Left ventricle myocardium inferior (tissue), 1 donor: ENCODE results near the gene PROZ. TPM values are rescaled to one million over a fixed set of nuclear protein-coding genes. Genes with fewer than 3 reads are reported as not detected.

ENCODE experiments used
- DNase-seq: peaks from one replicate; pipeline ENCODE4 v3.0.0-alpha.2; 2020
- H3K27ac ChIP-seq: fragments of 200-600 bp; replicated peaks from 2 replicates; pipeline ENCODE4 v1.8.0; 2021
- H3K27me3 ChIP-seq: fragments of 200-600 bp; 2 replicates; pipeline ENCODE4 v1.8.0; 2021; ENCODE audit warnings: low read depth
- H3K36me3 ChIP-seq: fragments of 200-600 bp; 2 replicates; pipeline ENCODE4 v1.8.0; 2021
- H3K4me1 ChIP-seq: fragments of 200-600 bp; 2 replicates; pipeline ENCODE4 v1.8.0; 2021
- H3K4me3 ChIP-seq: fragments of 200-600 bp; 2 replicates; pipeline ENCODE4 v1.8.0; 2021; ENCODE audit warnings: mild to moderate bottlenecking, moderate library complexity
- H3K9me3 ChIP-seq: fragments of 200-600 bp; replicated peaks from 2 replicates; pipeline ENCODE4 v1.8.0; 2021
- intact Hi-C: fragments of 100-400 bp; cut with micrococcal nuclease; formaldehyde crosslinking; loops from one replicate; pipeline ENCODE4 v1.11.0; 2022
- total RNA-seq: library from RNA; stranded (reverse); fragmentation: NEBNext Ultra II Directional; extraction: Animal tissue kit (Norgen Biotek cat#: 25700); gene quantifications from one replicate; pipeline ENCODE4 v1.2.1, GENCODE V29; 2021
- TF ChIP-seq, protein P1 (sequence below): fragments of 200-600 bp; IDR thresholded peaks from 2 replicates; pipeline ENCODE4 v1.8.0; 2021; ENCODE audit warnings: antibody characterized with exemption, mild to moderate bottlenecking, borderline replicate concordance
- donor health status: DM: no; HTN: yes; CAD: no; lungs with severe emphysema.

PROZ gene
- total RNA-seq, 1 donor from 2014 or later = not detected

DNA sequence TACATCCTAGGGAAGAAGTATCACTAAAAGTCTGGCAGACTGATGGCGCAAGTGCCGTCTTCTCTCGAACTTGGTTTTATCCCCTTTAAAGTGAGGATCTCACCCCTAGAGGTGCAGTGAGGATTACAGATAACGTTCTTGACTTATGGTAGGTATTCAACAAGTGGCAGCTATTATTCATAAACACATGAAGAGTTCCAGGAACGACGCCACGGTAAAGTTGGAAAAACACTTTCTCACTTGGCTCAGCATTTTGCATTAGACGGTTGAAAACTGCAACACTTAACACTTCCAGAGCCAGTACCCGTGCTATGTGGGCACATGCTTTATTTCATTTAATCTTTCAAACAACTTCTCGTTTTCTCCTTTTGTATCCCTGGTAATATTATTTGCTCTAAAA is 8.7 kb downstream of the PROZ start:
- H3K27me3 ChIP-seq = peaks cover 9% of the 10 kb centered on the region
- H3K4me3 ChIP-seq = no peak overlapping the region
- TF ChIP-seq, protein P1, sequence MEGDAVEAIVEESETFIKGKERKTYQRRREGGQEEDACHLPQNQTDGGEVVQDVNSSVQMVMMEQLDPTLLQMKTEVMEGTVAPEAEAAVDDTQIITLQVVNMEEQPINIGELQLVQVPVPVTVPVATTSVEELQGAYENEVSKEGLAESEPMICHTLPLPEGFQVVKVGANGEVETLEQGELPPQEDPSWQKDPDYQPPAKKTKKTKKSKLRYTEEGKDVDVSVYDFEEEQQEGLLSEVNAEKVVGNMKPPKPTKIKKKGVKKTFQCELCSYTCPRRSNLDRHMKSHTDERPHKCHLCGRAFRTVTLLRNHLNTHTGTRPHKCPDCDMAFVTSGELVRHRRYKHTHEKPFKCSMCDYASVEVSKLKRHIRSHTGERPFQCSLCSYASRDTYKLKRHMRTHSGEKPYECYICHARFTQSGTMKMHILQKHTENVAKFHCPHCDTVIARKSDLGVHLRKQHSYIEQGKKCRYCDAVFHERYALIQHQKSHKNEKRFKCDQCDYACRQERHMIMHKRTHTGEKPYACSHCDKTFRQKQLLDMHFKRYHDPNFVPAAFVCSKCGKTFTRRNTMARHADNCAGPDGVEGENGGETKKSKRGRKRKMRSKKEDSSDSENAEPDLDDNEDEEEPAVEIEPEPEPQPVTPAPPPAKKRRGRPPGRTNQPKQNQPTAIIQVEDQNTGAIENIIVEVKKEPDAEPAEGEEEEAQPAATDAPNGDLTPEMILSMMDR = no peak
- intact Hi-C loops = no loop called here
- H3K36me3 ChIP-seq = peaks cover 36% of the 10 kb centered on the region
- no peak overlapping the region for H3K27ac ChIP-seq
- H3K4me1 ChIP-seq = peaks cover 19% of the 10 kb centered on the region
- H3K9me3 ChIP-seq = peaks cover 8% of the 10 kb centered on the region
- no peak for DNase-seq

DNA sequence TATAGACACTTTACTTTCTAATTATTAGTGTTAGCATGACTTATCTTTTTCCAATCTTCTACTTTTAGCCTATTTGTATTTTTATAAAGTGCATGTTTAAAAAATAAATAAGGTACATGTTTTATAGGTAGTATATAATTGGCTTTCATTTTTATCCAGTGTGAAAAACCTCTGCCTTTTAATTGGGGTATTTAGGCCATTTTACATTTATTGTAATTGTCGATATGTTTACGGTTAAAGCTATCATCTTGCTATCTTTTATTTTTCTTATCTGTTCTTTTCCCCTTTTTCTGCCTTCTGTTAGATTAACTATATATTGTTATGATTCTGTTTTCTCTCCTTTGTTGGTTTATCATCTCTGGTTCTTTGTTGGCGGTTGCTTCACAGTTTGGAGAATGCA is 9.1 kb downstream of the PROZ start:
- DNase-seq = no peak
- Histone ChIP-seq H3K4me3 (no peak overlapping the region), H3K9me3 (peaks cover 8% of the 10 kb centered on the region), H3K4me1 (peaks cover 19% of the 10 kb centered on the region), H3K36me3 (peaks cover 36% of the 10 kb centered on the region), H3K27me3 (peaks cover 9% of the 10 kb centered on the region), H3K27ac (no peak overlapping the region)
- TF ChIP-seq, protein P1 = no peak
- intact Hi-C loops = no loop called here

- intact Hi-C loops = no loop called here
- no peak for DNase-seq
- Histone ChIP-seq H3K4me3 (no peak overlapping the region), H3K4me1 (peaks cover 19% of the 10 kb centered on the region), H3K27ac (no peak overlapping the region), H3K36me3 (peaks cover 36% of the 10 kb centered on the region), H3K27me3 (peaks cover 3% of the 10 kb centered on the region), H3K9me3 (peaks cover 8% of the 10 kb centered on the region)
- TF ChIP-seq, protein P1 = no peak
Observed at GRCh38 chr13:113168211-113168610, 9.8 kb downstream of the PROZ start.

- Histone ChIP-seq H3K4me1 (peaks cover 19% of the 10 kb centered on the region), H3K27ac (peak overlapping the region; percentile 66), H3K27me3 (no peaks in the 10 kb centered on the region), H3K9me3 (peaks cover 8% of the 10 kb centered on the region), H3K4me3 (no peak overlapping the region), H3K36me3 (peaks cover 40% of the 10 kb centered on the region)
- TF ChIP-seq, protein P1 = no peak
- intact Hi-C loops = no loop called here
- no peak for DNase-seq
Observed at GRCh38 chr13:113169277-113170272, 11.1 kb downstream of the PROZ start.

DNA sequence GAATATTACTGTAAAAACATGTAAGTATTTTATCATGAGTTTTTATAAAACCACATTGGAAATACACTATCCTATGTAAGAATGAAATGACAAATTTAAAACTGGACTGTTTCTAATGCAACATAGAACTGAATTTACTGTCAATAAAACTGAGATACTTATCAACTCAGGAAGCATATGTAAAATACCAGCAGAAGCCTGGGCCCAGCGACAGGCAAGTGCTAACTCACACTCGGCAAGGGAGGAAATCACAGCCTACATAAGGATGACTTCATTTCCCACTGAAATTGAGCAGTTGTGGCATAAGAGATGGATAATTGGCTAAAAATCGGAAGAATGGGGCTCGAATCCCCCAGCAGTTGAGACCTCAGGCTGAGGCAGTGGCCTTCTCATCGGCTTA is 12.1 kb downstream of the PROZ start:
- Histone ChIP-seq H3K9me3 (peaks cover 8% of the 10 kb centered on the region), H3K4me1 (peaks cover 19% of the 10 kb centered on the region), H3K27me3 (no peaks in the 10 kb centered on the region), H3K4me3 (no peak overlapping the region), H3K27ac (no peak overlapping the region), H3K36me3 (peaks cover 50% of the 10 kb centered on the region)
- TF ChIP-seq, protein P1 = no peak
- intact Hi-C loops = no loop called here
- no peak for DNase-seq
